HCT116 (cell line): ENCODE results near the gene ZNF197. TPM values are rescaled to one million over a fixed set of nuclear protein-coding genes. Genes with fewer than 3 reads are reported as not detected.

Experiments
- ATAC-seq: fragments of 200-7000 bp; cut with Tn5 transposase; 2 replicates; pipeline ENCODE4 v1.9.1; 2020; ENCODE audit warnings: mild to moderate bottlenecking, moderate library complexity
- BruUV-seq: library from RNA; stranded (reverse); fragments of 400-500 nt; replicated peaks from 2 replicates; lab custom pipeline; 2021; lab: Mats Ljungman, UMichigan
- CTCF ChIA-PET: fragments of 300-600 bp; sonication (Branson Sonifier 250); formaldehyde crosslinking; loops from one replicate; lab custom pipeline; 2021; ENCODE audit warnings: antibody characterized with exemption; lab: Charles Lee
- POLR2A ChIA-PET: fragments of 300-600, 350-600 bp; sonication (Branson Sonifier 250); formaldehyde crosslinking; loops from one replicate; lab custom pipeline; 2021; ENCODE audit warnings: antibody characterized with exemption; lab: Charles Lee
- RAD21 ChIA-PET, 2 experiments: fragments of 300-600 bp; sonication (Branson Sonifier 250); formaldehyde crosslinking; loops; one replicate each; lab custom pipeline; 2023; ENCODE audit warnings: low total read pairs in 2 of 2; ENCODE audit not compliant: uncharacterized antibody in 2 of 2, unreplicated experiment in 2 of 2, low non-redundant PET in 1 of 2; lab: Charles Lee
- DNase-seq: peaks from one replicate; pipeline ENCODE4 v3.0.0-alpha.2; 2010; ENCODE audit warnings: low read depth, low spot score
- H2AFZ ChIP-seq: fragments of 200-600 bp; shearing (Covaris generic), sonication (generic); 2 replicates; pipeline ENCODE4 v1.6.1; 2017; ENCODE audit warnings: low read depth, mixed run types, mixed read lengths, antibody characterized with exemption, low read length; ENCODE audit not compliant: poor library complexity, severe bottlenecking
- H3K27ac ChIP-seq: 2 replicates; pipeline ENCODE4 v1.5.1; 2012; ENCODE audit warnings: low read depth, low read length
- H3K27me3 ChIP-seq: fragments of 200-600 bp; sonication (generic); 2 replicates; pipeline ENCODE4 v1.6.1; 2016; ENCODE audit warnings: mixed run types, low read length, mixed read lengths; ENCODE audit not compliant: insufficient read depth
- H3K36me3 ChIP-seq, 2 experiments: fragments of 200-500 bp in 1 of 2; fragments of 200-600 bp in 1 of 2; sonication (Bioruptor generic) in 1 of 2; sonication (generic) in 1 of 2; 2 replicates each; pipeline versions ENCODE4 v1.5.1 to v1.6.1; 2014 to 2016; ENCODE audit warnings: low read length in 2 of 2, inconsistent platforms in 1 of 2, mixed read lengths in 1 of 2, mixed run types in 1 of 2; ENCODE audit not compliant: insufficient read depth in 2 of 2, control insufficient read depth in 1 of 2
- H3K4me1 ChIP-seq, 2 experiments: fragments of 200-600 bp in 1 of 2; sonication (generic) in 1 of 2; 2 replicates each; pipeline versions ENCODE4 v1.5.1 to v1.6.1; 2012 to 2017; ENCODE audit warnings: low read length in 2 of 2, inconsistent platforms in 1 of 2, mild to moderate bottlenecking in 1 of 2, mixed read lengths in 1 of 2, mixed run types in 1 of 2, moderate library complexity in 1 of 2; ENCODE audit not compliant: insufficient read depth in 2 of 2, control insufficient read depth in 1 of 2
- H3K4me2 ChIP-seq: fragments of 200-600 bp; sonication (generic); 2 replicates; pipeline ENCODE4 v1.6.1; 2017; ENCODE audit warnings: mixed run types, low read length, mixed read lengths
- H3K4me3 ChIP-seq, 2 experiments: fragments of 200-600 bp in 1 of 2; sonication (generic) in 1 of 2; replicated peaks in 1 of 2; 2 replicates each; pipeline ENCODE4 v1.5.1; 2011 to 2016; ENCODE audit warnings: low read length in 2 of 2, control low read depth in 1 of 2, low read depth in 1 of 2, mild to moderate bottlenecking in 1 of 2, mixed read lengths in 1 of 2, mixed run types in 1 of 2
- H3K79me2 ChIP-seq: fragments of 200-600 bp; sonication (generic); 2 replicates; pipeline ENCODE4 v1.6.1; 2017; ENCODE audit warnings: mild to moderate bottlenecking, mixed run types, low read length, moderate library complexity, mixed read lengths; ENCODE audit not compliant: insufficient read depth
- H3K9ac ChIP-seq: fragments of 200-600 bp; sonication (generic); 2 replicates; pipeline ENCODE4 v1.6.1; 2016; ENCODE audit warnings: low read length, mixed read lengths
- H3K9me2 ChIP-seq: fragments of 200-600 bp; sonication (generic), shearing (Covaris generic); 2 replicates; pipeline ENCODE4 v1.6.1; 2017; ENCODE audit warnings: mixed run types, mild to moderate bottlenecking, moderate library complexity; ENCODE audit not compliant: insufficient read depth
- H3K9me3 ChIP-seq, 2 experiments: fragments of 200-500 bp in 1 of 2; fragments of 200-600 bp in 1 of 2; sonication (Bioruptor generic) in 1 of 2; sonication (generic) in 1 of 2; 2 replicates each; pipeline ENCODE4 v1.6.1; 2014 to 2017; ENCODE audit warnings: low read length in 2 of 2, mixed read lengths in 2 of 2, inconsistent platforms in 1 of 2, low read depth in 1 of 2, mild to moderate bottlenecking in 1 of 2, mixed run types in 1 of 2, moderate library complexity in 1 of 2; ENCODE audit not compliant: control insufficient read depth in 1 of 2, insufficient read depth in 1 of 2
- H4K20me1 ChIP-seq: fragments of 200-600 bp; sonication (generic), shearing (Covaris generic); 2 replicates; pipeline ENCODE4 v1.6.1; 2017; ENCODE audit warnings: mixed run types, mild to moderate bottlenecking, moderate library complexity; ENCODE audit not compliant: insufficient read depth
- ATF3 ChIP-seq: IDR thresholded peaks from 2 replicates; pipeline ENCODE4 v1.6.1; 2012
- CBX3 ChIP-seq: IDR thresholded peaks from 2 replicates; pipeline ENCODE4 v1.6.1; 2012; ENCODE audit warnings: low read depth
- EGR1 ChIP-seq: IDR thresholded peaks from 2 replicates; pipeline ENCODE4 v1.6.1; 2012; ENCODE audit warnings: low read depth
- ELF1 ChIP-seq: IDR thresholded peaks from 2 replicates; pipeline ENCODE4 v1.6.1; 2012; ENCODE audit warnings: low read depth, borderline replicate concordance
- EZH2phosphoT487 ChIP-seq: fragments of 200-600 bp; IDR thresholded peaks from 2 replicates; pipeline ENCODE4 v1.6.1; 2018; ENCODE audit warnings: antibody characterized with exemption, borderline replicate concordance
- FOSL1 ChIP-seq: IDR thresholded peaks from 2 replicates; pipeline ENCODE4 v1.6.1; 2012; ENCODE audit warnings: low read depth
- JUND ChIP-seq: IDR thresholded peaks from 2 replicates; pipeline ENCODE4 v1.6.1; 2012
- POLR2AphosphoS5 ChIP-seq: IDR thresholded peaks from 2 replicates; pipeline ENCODE4 v1.6.1; 2011; ENCODE audit warnings: mild to moderate bottlenecking, low read depth, low read length, moderate library complexity
- RAD21 ChIP-seq: IDR thresholded peaks from 2 replicates; pipeline ENCODE4 v1.6.1; 2012; ENCODE audit warnings: low read depth, mild to moderate bottlenecking
- SP1 ChIP-seq: IDR thresholded peaks from 2 replicates; pipeline ENCODE4 v1.6.1; 2012; ENCODE audit warnings: low read depth
- SRF ChIP-seq: IDR thresholded peaks from 2 replicates; pipeline ENCODE4 v1.6.1; 2012; ENCODE audit warnings: low read depth
- TCF7L2 ChIP-seq: IDR thresholded peaks from 2 replicates; pipeline ENCODE4 v1.7.0; 2011; ENCODE audit warnings: borderline replicate concordance, inconsistent platforms; ENCODE audit not compliant: insufficient read depth, insufficient read length; ENCODE audit errors: extremely low read depth
- YY1 ChIP-seq: IDR thresholded peaks from 2 replicates; pipeline ENCODE4 v1.6.1; 2011; ENCODE audit warnings: low read length, low read depth, moderate library complexity, mild to moderate bottlenecking; ENCODE audit not compliant: insufficient replicate concordance; ENCODE audit errors: extremely low read depth
- ZBTB33 ChIP-seq: IDR thresholded peaks from 2 replicates; pipeline ENCODE4 v1.6.1; 2011; ENCODE audit warnings: mild to moderate bottlenecking, low read length, moderate library complexity; ENCODE audit not compliant: insufficient replicate concordance; ENCODE audit errors: extremely low read depth
- ZNF274 ChIP-seq: fragments of 200-500 bp; sonication (Bioruptor generic); IDR thresholded peaks from 2 replicates; pipeline ENCODE4 v1.6.1; 2014; ENCODE audit warnings: mild to moderate bottlenecking, low read depth, low read length, inconsistent platforms
- intact Hi-C: fragments of 100-400 bp; cut with micrococcal nuclease; formaldehyde crosslinking; loops from 2 replicates; pipeline ENCODE4 v1.10.0; 2022
- total RNA-seq: library from RNA; stranded (reverse); gene quantifications from one replicate; pipeline ENCODE4 v1.2.1, GENCODE V29; 2021; ENCODE audit not compliant: unreplicated experiment

Gene ZNF197
- total RNA-seq, 1 experiment from 2014 or later = 16.5 TPM

- intact Hi-C loops = no loop called here
- TF ChIP-seq EZH2phosphoT487 (no peak), POLR2AphosphoS5 (no peak), JUND (no peak), ATF3 (no peak), SP1 (no peak), TCF7L2 (no peak), ELF1 (no peak), SRF (no peak), CBX3 (no peak), FOSL1 (no peak), YY1 (no peak), EGR1 (no peak), ZNF274 (no peak), ZBTB33 (no peak), RAD21 (no peak)
- H3K9ac ChIP-seq = no peak overlapping the region
- H3K9me3 ChIP-seq = peaks cover 0 to 8% of the 10 kb centered on the region in 2 experiments; a peak in 1 of 4 replicates
- no peak for DNase-seq
- ATAC-seq = no peak
- ChIA-PET RAD21 (no interaction called here), CTCF (no interaction called here), POLR2A (no interaction called here)
- H3K27ac ChIP-seq = no peak overlapping the region
- H3K4me1 ChIP-seq = no peaks in the 10 kb centered on the region
- BruUV-seq = no TSS peak
- H3K4me2 ChIP-seq = no peak overlapping the region
- no peak overlapping the region for H2AFZ ChIP-seq
- no peaks in the 10 kb centered on the region for H3K9me2 ChIP-seq
- no peaks in the 10 kb centered on the region for H3K79me2 ChIP-seq
- no peaks in the 10 kb centered on the region for H3K27me3 ChIP-seq
- peaks cover 0 to 6% of the 10 kb centered on the region in 2 experiments; a peak in 3 of 4 replicates for H3K36me3 ChIP-seq
- no peaks in the 10 kb centered on the region for H4K20me1 ChIP-seq
- no peak overlapping the region for H3K4me3 ChIP-seq
Measured at GRCh38 chr3:44666346-44666745, 41.5 kb downstream of the ZNF197 start.
